Measurements from ENCODE around the gene TTC36. TPM values are rescaled to one million over a fixed set of nuclear protein-coding genes. Genes with fewer than 3 reads are reported as not detected.

Gene TTC36, protein sequence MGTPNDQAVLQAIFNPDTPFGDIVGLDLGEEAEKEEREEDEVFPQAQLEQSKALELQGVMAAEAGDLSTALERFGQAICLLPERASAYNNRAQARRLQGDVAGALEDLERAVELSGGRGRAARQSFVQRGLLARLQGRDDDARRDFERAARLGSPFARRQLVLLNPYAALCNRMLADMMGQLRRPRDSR
- total RNA-seq, result 0.27 and 0.50 TPM in 2 replicates

DNA sequence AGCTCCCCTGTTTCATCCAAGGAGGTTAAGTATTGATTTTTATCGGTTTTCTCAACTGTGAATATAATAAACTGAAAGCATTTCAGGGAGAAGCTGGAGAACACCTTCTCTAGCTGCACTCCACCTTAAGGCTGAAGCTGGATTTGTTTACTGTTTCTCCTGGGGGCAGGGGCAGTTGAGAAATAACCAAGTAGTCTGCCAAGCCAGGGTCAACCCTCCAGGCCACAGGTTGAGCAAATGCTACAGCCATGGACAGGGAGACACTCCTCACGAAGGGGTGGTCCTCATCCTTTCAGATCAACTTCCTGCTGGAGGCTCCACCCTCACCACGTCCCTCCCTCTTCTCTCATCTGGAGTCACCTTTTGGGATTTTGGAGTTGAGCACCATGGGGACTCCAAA, at the start of gene TTC36:
TSS of gene TTC36 (plus strand) at position 366 of the 400 bp plus-strand sequence. CDS start at position 387, 21 bp downstream.

DNA sequence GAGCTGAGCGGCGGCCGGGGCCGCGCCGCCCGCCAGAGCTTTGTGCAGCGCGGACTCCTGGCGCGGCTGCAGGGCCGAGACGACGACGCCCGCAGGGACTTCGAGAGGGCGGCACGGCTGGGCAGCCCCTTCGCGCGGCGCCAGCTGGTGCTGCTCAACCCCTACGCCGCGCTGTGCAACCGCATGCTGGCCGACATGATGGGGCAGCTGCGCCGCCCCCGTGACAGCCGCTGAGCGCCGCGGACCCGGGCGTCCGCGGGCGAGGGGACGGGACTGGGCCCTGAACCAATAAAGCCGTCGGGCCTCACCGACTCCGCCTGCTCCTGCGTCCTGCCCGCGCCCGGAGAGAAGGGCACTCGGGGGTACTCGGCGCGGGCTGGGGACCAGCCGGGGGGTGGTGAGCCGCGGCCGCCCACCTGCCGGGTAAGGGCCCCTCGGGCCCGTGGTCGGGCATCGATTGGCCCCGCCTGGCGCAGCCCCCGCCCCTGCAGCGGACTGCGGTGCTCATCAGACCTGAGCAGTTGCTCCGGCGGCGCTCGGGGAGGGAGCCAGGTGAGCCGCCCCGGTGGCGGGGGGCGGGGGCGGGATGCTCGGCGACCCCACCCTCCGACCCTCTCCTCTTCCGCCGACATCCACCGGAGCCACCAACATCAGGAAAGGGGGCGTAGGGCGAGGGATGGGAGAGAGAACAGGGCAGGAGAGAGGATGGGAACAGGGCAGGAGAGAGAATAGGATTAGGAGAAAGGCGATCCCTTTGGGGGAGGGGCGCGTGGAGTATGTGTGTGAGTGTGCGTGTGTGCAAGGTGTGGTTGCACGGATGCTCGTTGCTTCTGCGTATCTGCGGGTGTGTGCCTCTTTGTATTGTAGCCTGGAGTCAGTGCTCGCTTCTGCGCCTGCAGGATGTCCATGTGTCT, 3.7 kb downstream of the TTC36 start, which contains the start of gene TMEM25:
TSS of gene TMEM25 (plus strand) at position 510 of the 914 bp plus-strand sequence. CDS start 610 bp downstream, outside the sequence.

DNA sequence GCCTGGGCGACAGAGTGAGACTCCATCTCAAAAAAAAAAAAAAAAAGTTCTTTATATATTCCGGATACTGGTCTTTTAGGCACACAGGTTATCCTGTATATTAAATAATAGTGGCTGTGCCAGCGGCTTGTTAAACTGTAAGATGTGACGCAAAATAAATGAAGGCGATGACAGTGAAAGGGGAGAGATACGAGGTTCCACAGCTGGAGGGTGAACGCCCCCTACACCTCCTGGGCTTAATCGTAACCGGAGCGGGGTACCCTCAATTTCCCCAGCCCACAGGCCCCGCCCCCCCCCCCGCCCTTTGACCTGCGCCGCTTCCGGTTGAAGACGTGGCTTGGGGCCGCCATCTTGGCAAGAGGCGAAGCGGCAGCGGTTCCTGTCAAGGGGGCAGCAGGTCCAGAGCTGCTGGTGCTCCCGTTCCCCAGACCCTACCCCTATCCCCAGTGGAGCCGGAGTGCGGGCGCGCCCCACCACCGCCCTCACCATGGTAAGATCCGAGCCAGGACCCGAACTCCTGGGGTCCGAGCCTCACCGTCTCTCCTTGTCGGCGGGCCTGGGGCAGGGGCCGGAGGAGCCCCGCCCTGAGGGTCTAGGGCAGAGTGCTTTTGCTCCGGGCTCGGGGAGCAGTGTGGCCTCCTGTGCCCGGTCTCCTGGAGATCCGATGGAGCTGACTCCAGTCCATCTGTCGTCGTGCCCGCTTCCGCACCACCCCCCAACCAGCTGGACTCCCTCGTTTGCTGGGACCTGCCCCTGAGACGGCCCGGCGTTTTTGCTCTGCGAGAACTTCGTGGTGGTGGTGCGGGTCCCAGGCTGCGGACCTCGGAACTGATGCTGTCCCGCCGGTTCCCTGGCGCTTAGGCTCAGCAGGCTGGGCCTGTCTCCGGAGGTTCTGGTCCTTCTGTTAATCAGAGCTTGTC, 45.0 kb downstream of the TTC36 start, which contains the start of gene ARCN1:
TSS of gene ARCN1 (plus strand) at position 349 of the 920 bp plus-strand sequence. CDS start at position 488, 139 bp downstream.

Other genes starting within 250 kb of the TTC36 start
- gene CD3E, start 222.7 kb upstream of the TTC36 start, total RNA-seq, result not detected in 2 replicates
- gene CD3D, start 184.8 kb upstream of the TTC36 start, total RNA-seq, result not detected in 2 replicates
- not detected in 2 replicates for gene CD3G, start 183.1 kb upstream of the TTC36 start, total RNA-seq
- gene UBE4A, start 167.9 kb upstream of the TTC36 start, total RNA-seq, result 71.0 and 73.4 TPM in 2 replicates
- 46.3 and 56.8 TPM in 2 replicates for gene ATP5MG, start 125.9 kb upstream of the TTC36 start, total RNA-seq
- 59.4 and 67.2 TPM in 2 replicates for gene KMT2A, start 91.0 kb upstream of the TTC36 start, total RNA-seq
- gene TMEM25, start 3.7 kb downstream of the TTC36 start, total RNA-seq, result 8.5 and 13.6 TPM in 2 replicates
- gene IFT46, start 38.5 kb downstream of the TTC36 start, total RNA-seq, result 26.7 and 33.6 TPM in 2 replicates
- 211 and 219 TPM in 2 replicates for gene ARCN1, start 44.9 kb downstream of the TTC36 start, total RNA-seq
- 110 and 115 TPM in 2 replicates for gene PHLDB1, start 80.1 kb downstream of the TTC36 start, total RNA-seq
- gene TREH, start 152.2 kb downstream of the TTC36 start, total RNA-seq, result not detected in 2 replicates